ENCODE measurements around the gene CHIC2. TPM values are rescaled to one million over a fixed set of nuclear protein-coding genes. Genes with fewer than 3 reads are reported as not detected.
"Not testable (repeated sequence)": the region's sequence is repeated elsewhere in the genome, so short reads cannot be mapped to it uniquely, and the experiment has no call there.

The CHIC2 gene
- total RNA-seq, 8 experiments from 2014 or later: 10.8 to 31.1 (median 13.0) TPM

GRCh38 chr4:54065282-54066087 lies 1.1 kb upstream of the CHIC2 start:
- 41 to 92% (median 77%) methylated on average over 2 to 5 of the region's 6 CpGs for WGBS, 10 experiments
- H3K4me1 ChIP-seq (replicated peaks in 1 of 2): peaks cover 0 to 16% of the 10 kb centered on the region in 2 donors
- in situ Hi-C loops (cut with MboI; ENCODE audit: low pct_unique_long_range_greater_than_20kb in 2 of 9, low sequenced_read_pairs in 9 of 9, unreplicated experiment in 9 of 9): no loop called here
- no peak overlapping the region for H3K27ac ChIP-seq
- peak overlapping the region in 2 of 5 donors; percentile 79 to 83 for H3K4me3 ChIP-seq
- ATAC-seq (replicated peaks in 6 of 8): no peak

DNA sequence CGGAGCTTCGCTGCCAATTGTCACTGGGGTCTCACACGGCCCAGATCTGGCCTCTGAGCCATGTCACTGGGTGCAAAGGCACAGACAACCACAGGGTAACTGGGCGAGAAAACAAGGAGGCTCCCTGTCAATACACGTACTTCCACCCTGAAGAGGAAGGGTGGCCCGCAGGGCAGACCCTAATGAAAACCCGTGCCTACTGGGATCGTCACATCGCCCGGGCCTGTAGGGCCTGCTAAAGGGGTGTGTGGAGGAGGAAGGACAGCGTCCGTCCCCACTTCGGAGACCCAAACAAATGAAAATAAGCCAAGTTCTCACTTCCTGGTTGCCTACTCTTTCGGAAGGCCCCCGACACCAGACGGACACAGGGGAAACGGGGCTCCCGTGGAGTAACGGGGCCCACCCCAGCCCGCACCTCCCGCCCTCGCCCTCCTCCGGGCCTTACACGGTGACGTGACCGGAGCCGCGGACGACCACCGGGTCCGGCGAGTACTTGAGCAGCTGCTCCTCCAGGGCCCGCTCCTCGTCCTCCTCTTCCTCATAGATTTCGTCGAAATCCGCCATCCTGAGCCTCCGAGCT lies 578 bp downstream of the CHIC2 start:
- Histone ChIP-seq H3K27ac (peak overlapping the region; percentile 67 to 70), H3K4me1 (replicated peaks in 1 of 2) (peaks cover 0 to 16% of the 10 kb centered on the region in 2 donors), H3K4me3 (peak overlapping the region; percentile 65 to 87 (median 79))
- in situ Hi-C loops (cut with MboI; ENCODE audit: low pct_unique_long_range_greater_than_20kb in 2 of 9, low sequenced_read_pairs in 9 of 9, unreplicated experiment in 9 of 9): no loop called here
- 0 to 13% (median 0%) methylated on average over 3 to 7 of the region's 38 CpGs; no CpG with 5 or more reads in 6 of the 10 experiments for WGBS, 10 experiments
- ATAC-seq (replicated peaks in 6 of 8): peak; percentile 4 to 55 (median 46)

DNA sequence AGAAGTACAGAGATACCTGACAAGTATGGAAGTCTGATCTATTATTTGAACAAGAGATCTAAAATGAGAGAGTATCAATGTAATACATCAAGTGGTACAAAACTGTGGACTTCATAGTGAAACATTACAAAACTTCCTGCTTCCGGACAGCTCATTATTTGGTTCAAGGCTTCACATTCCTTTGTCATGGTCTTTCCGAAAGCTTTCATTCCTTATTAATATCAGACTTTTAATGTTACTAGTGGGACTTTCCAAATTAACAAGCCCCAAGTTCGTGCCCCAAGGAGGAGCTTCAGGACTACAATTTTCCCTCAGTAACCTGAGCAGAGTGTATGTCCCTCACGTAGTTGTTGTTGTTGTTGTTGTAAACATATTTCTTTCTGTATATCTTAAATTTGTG lies 1.2 kb downstream of the CHIC2 start:
- 0 to 33% (median 3%) methylated on average over 1 to 4 of the region's 4 CpGs; no CpG with 5 or more reads in 1 of the 10 experiments for WGBS, 10 experiments
- peak in 1 of 8 experiments; percentile 0 for ATAC-seq (replicated peaks in 6 of 8)
- Histone ChIP-seq H3K4me3 (peak overlapping the region; percentile 65 to 87 (median 79)), H3K27ac (peak overlapping the region in 1 of 2 donors; percentile 67), H3K4me1 (replicated peaks in 1 of 2) (peaks cover 0 to 16% of the 10 kb centered on the region in 2 donors)
- in situ Hi-C loops (cut with MboI; ENCODE audit: low pct_unique_long_range_greater_than_20kb in 2 of 9, low sequenced_read_pairs in 9 of 9, unreplicated experiment in 9 of 9): no loop called here

DNA sequence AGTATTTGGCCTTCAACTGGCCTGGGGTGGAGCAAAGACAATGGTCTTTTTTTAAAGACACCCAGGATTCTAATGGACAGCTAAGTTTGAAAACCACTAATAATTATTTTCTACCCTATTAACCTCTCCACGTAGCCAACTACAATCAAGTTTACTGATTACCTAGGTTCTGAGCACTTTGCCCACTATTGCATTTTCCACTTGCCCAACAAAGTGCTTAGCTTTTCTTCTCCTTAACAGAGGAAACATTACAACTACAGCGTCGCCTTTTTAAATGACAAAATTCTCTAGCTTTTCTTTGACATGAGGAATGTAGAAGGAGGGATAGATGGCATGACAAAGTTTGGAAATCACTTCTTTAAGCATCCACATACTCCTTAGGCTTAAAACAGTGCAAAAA lies 2.0 kb downstream of the CHIC2 start:
- H3K4me3 ChIP-seq: peak overlapping the region in 4 of 5 donors; percentile 65 to 87 (median 81)
- in situ Hi-C loops (cut with MboI; ENCODE audit: low pct_unique_long_range_greater_than_20kb in 2 of 9, low sequenced_read_pairs in 9 of 9, unreplicated experiment in 9 of 9): no loop called here
- 0 to 66% (median 47%) methylated on average over 1 to 3 of the region's 3 CpGs; no CpG with 5 or more reads in 1 of the 10 experiments for WGBS, 10 experiments

GRCh38 chr4:54061873-54062272 lies 2.5 kb downstream of the CHIC2 start:
- in situ Hi-C loops (cut with MboI; ENCODE audit: low pct_unique_long_range_greater_than_20kb in 2 of 9, low sequenced_read_pairs in 9 of 9, unreplicated experiment in 9 of 9): no loop called here
- no peak for ATAC-seq (replicated peaks in 6 of 8)
- H3K4me1 ChIP-seq (replicated peaks in 1 of 2): peaks cover 0 to 16% of the 10 kb centered on the region in 2 donors
- WGBS, 10 experiments: 40 to 100% (median 95%) methylated on average over 1 of the region's 1 CpG; no CpG with 5 or more reads in 4 of the 10 experiments
- no peak overlapping the region for H3K27ac ChIP-seq
- peak overlapping the region in 2 of 5 donors; percentile 83 to 87 for H3K4me3 ChIP-seq

More for the DNA sequence above, 2.0 kb downstream of the CHIC2 start:
- Histone ChIP-seq H3K4me1 (replicated peaks in 1 of 2) (peaks cover 0 to 16% of the 10 kb centered on the region in 2 donors), H3K27ac (no peak overlapping the region)
- no peak for ATAC-seq (replicated peaks in 6 of 8)

GRCh38 chr4:54061067-54061466 lies 3.3 kb downstream of the CHIC2 start:
- H3K4me1 ChIP-seq (replicated peaks in 1 of 2): peaks cover 0 to 16% of the 10 kb centered on the region in 2 donors
- 57 to 100% (median 83%) methylated on average over 1 to 3 of the region's 3 CpGs for WGBS, 10 experiments
- no peak for ATAC-seq (replicated peaks in 6 of 8)
- no peak overlapping the region for H3K27ac ChIP-seq
- H3K4me3 ChIP-seq: no peak overlapping the region
- in situ Hi-C loops (cut with MboI; ENCODE audit: low pct_unique_long_range_greater_than_20kb in 2 of 9, low sequenced_read_pairs in 9 of 9, unreplicated experiment in 9 of 9): no loop called here

- in situ Hi-C loops (cut with MboI; ENCODE audit: low pct_unique_long_range_greater_than_20kb in 2 of 9, low sequenced_read_pairs in 9 of 9, unreplicated experiment in 9 of 9): no loop called here
- Histone ChIP-seq H3K4me1 (replicated peaks in 1 of 2) (peaks cover 0 to 16% of the 10 kb centered on the region in 2 donors), H3K4me3 (no peak overlapping the region), H3K27ac (no peak overlapping the region)
- WGBS, 10 experiments: 0 to 94% (median 67%) methylated on average over 2 of the region's 2 CpGs; no CpG with 5 or more reads in 3 of the 10 experiments
- no peak for ATAC-seq (replicated peaks in 6 of 8)
Observed at GRCh38 chr4:54060116-54060515, 4.3 kb downstream of the CHIC2 start.

GRCh38 chr4:54058171-54058570 lies 6.2 kb downstream of the CHIC2 start:
- 83 to 100% (median 100%) methylated on average over 3 of the region's 3 CpGs; no CpG with 5 or more reads in 2 of the 10 experiments for WGBS, 10 experiments
- no peak overlapping the region for H3K4me3 ChIP-seq
- no peak overlapping the region for H3K27ac ChIP-seq
- peaks cover 0 to 16% of the 10 kb centered on the region in 2 donors for H3K4me1 ChIP-seq (replicated peaks in 1 of 2)
- in situ Hi-C loops (cut with MboI; ENCODE audit: low pct_unique_long_range_greater_than_20kb in 2 of 9, low sequenced_read_pairs in 9 of 9, unreplicated experiment in 9 of 9): no loop called here
- ATAC-seq (replicated peaks in 6 of 8): no peak

- Histone ChIP-seq H3K27ac (no peak overlapping the region), H3K4me3 (no peak overlapping the region), H3K4me1 (replicated peaks in 1 of 2) (peaks cover 0 to 3% of the 10 kb centered on the region in 2 donors)
- ATAC-seq (replicated peaks in 6 of 8): no peak
- in situ Hi-C loops (cut with MboI; ENCODE audit: low pct_unique_long_range_greater_than_20kb in 2 of 9, low sequenced_read_pairs in 9 of 9, unreplicated experiment in 9 of 9): no loop called here
Observed at GRCh38 chr4:54056360-54056759, 8.0 kb downstream of the CHIC2 start.

- Histone ChIP-seq H3K27ac (no peak overlapping the region), H3K4me1 (replicated peaks in 1 of 2) (no peaks in the 10 kb centered on the region), H3K4me3 (no peak overlapping the region)
- in situ Hi-C loops (cut with MboI; ENCODE audit: low pct_unique_long_range_greater_than_20kb in 2 of 9, low sequenced_read_pairs in 9 of 9, unreplicated experiment in 9 of 9): no loop called here
- ATAC-seq (replicated peaks in 6 of 8): no peak
- 85 to 100% (median 100%) methylated on average over 1 of the region's 1 CpG; no CpG with 5 or more reads in 3 of the 10 experiments for WGBS, 10 experiments
Observed at GRCh38 chr4:54055494-54055893, 8.9 kb downstream of the CHIC2 start.

DNA sequence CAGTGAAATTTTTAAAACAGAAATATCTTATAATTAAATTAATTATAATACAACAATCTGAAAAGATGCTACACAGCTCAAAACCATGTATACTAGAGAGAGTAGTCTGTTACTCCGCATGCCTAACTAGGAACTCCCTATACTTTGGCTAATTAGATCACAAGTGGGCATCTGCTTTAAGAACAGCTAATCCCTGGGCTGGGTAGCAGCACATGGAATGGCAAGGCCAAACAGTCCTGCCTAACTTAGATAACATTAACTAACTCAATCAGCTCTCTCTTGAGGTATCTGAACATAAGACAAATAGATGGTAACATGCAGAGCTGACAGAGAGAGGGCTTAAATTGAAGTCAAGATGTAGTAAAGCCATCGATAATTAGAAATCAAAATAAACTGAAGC lies 9.9 kb downstream of the CHIC2 start:
- WGBS, 10 experiments: 80 to 100% (median 100%) methylated on average over 1 to 2 of the region's 2 CpGs; no CpG with 5 or more reads in 1 of the 10 experiments
- in situ Hi-C loops (cut with MboI; ENCODE audit: low pct_unique_long_range_greater_than_20kb in 2 of 9, low sequenced_read_pairs in 9 of 9, unreplicated experiment in 9 of 9): no loop called here
- Histone ChIP-seq H3K4me1 (replicated peaks in 1 of 2) (no peaks in the 10 kb centered on the region), H3K4me3 (no peak overlapping the region), H3K27ac (no peak overlapping the region)
- ATAC-seq (replicated peaks in 6 of 8): peak in 1 of 8 experiments; percentile 40

DNA sequence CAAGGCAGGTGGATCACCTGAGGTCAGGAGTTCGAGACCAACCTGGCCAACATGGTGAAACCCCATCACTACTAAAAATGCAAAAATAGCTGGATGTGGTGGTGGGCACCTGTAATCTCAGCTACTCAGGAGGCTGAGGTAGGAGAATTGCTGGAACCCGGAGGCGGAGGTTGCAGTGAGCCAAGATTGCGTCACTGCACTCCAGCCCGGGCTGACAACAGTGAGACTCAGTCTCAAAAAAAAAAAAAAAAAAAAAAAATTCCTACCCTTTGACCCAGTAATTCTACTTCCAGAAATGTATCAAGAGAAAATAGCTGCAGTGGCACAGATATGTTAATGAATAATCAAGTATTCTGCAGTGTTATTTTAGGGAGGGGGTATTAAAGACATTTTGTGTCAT lies 11.1 kb downstream of the CHIC2 start:
- ATAC-seq (replicated peaks in 6 of 8); in situ Hi-C loops (cut with MboI; ENCODE audit: low pct_unique_long_range_greater_than_20kb in 2 of 9, low sequenced_read_pairs in 9 of 9, unreplicated experiment in 9 of 9); H3K4me3 ChIP-seq; H3K4me1 ChIP-seq (replicated peaks in 1 of 2); H3K27ac ChIP-seq: not testable (repeated sequence)
- WGBS, 10 experiments: 69 to 100% (median 100%) methylated on average over 1 to 5 of the region's 5 CpGs; no CpG with 5 or more reads in 2 of the 10 experiments

- in situ Hi-C loops (cut with MboI; ENCODE audit: low pct_unique_long_range_greater_than_20kb in 2 of 9, low sequenced_read_pairs in 9 of 9, unreplicated experiment in 9 of 9): no loop called here
- Histone ChIP-seq H3K4me1 (replicated peaks in 1 of 2) (no peaks in the 10 kb centered on the region), H3K27ac (no peak overlapping the region), H3K4me3 (no peak overlapping the region)
- WGBS, 10 experiments: 50 to 100% (median 72%) methylated on average over 1 of the region's 1 CpG; no CpG with 5 or more reads in 2 of the 10 experiments
- peak in 2 of 8 experiments; percentile 23 to 25 for ATAC-seq (replicated peaks in 6 of 8)
Observed at GRCh38 chr4:54050214-54050904, 14.0 kb downstream of the CHIC2 start.

Measured in motor neuron (in vitro differentiated cells).